A673 (cell line): ENCODE data around the gene RPH3AL. TPM values are rescaled to one million over a fixed set of nuclear protein-coding genes. Genes with fewer than 3 reads are reported as not detected.
"Not testable (repeated sequence)": the region's sequence is repeated elsewhere in the genome, so short reads cannot be mapped to it uniquely, and the experiment has no call there.

Experiments used
- BruUV-seq: library from RNA; stranded (reverse); fragments of 400-500 nt; replicated peaks from 2 replicates; lab custom pipeline; 2021; lab: Mats Ljungman, UMichigan
- CTCF ChIA-PET: fragments of 300-600 bp; sonication (Branson Sonifier 250); formaldehyde crosslinking; loops from one replicate; lab custom pipeline; 2022; ENCODE audit warnings: antibody characterized with exemption; lab: Charles Lee
- POLR2A ChIA-PET: fragments of 300-600 bp; sonication (Branson Sonifier 250); formaldehyde crosslinking; loops from one replicate; lab custom pipeline; 2022; ENCODE audit warnings: antibody characterized with exemption; ENCODE audit not compliant: low non-redundant PET; lab: Charles Lee
- DNase-seq: peaks from one replicate; pipeline ENCODE4 v3.0.0-alpha.2; 2015; ENCODE audit warnings: low spot score
- H3K27ac ChIP-seq: fragments of 200-600 bp; sonication (generic); 2 replicates; pipeline ENCODE4 v1.5.1; 2016; ENCODE audit warnings: mixed run types, low read depth, mild to moderate bottlenecking, mixed read lengths, antibody characterized with exemption, low read length; ENCODE audit not compliant: poor library complexity, severe bottlenecking
- H3K27me3 ChIP-seq: fragments of 200-600 bp; sonication (generic); replicated peaks from 2 replicates; pipeline ENCODE4 v1.6.1; 2017; ENCODE audit warnings: mixed run types, low read depth, mild to moderate bottlenecking, mixed read lengths, antibody characterized with exemption, low read length; ENCODE audit not compliant: insufficient read depth, poor library complexity
- H3K36me3 ChIP-seq: fragments of 200-600 bp; sonication (generic); 2 replicates; pipeline ENCODE4 v1.6.1; 2016; ENCODE audit warnings: mixed run types, mild to moderate bottlenecking, mixed read lengths, antibody characterized with exemption, low read length; ENCODE audit not compliant: insufficient read depth, poor library complexity, severe bottlenecking
- H3K4me1 ChIP-seq: fragments of 200-600 bp; sonication (generic); 2 replicates; pipeline ENCODE4 v1.6.1; 2017; ENCODE audit warnings: mixed run types, mild to moderate bottlenecking, mixed read lengths, antibody characterized with exemption, low read length; ENCODE audit not compliant: insufficient read depth, poor library complexity, severe bottlenecking
- H3K4me3 ChIP-seq: fragments of 200-600 bp; sonication (generic); 2 replicates; pipeline ENCODE4 v1.5.1; 2016; ENCODE audit warnings: low read depth, mixed run types, mild to moderate bottlenecking, mixed read lengths, low read length; ENCODE audit not compliant: poor library complexity, severe bottlenecking
- H3K9me3 ChIP-seq: fragments of 200-600 bp; sonication (generic); 2 replicates; pipeline ENCODE4 v1.6.1; 2016; ENCODE audit warnings: mixed run types, low read depth, mild to moderate bottlenecking, mixed read lengths, antibody characterized with exemption, low read length; ENCODE audit not compliant: poor library complexity, severe bottlenecking
- EZH2 ChIP-seq: fragments of 200-600 bp; sonication (generic); IDR thresholded peaks from 2 replicates; pipeline ENCODE4 v1.6.1; 2017; ENCODE audit warnings: borderline replicate concordance, low read depth, mild to moderate bottlenecking, mixed read lengths, antibody characterized with exemption, low read length; ENCODE audit not compliant: poor library complexity, severe bottlenecking
- intact Hi-C: fragments of 100-400 bp; cut with micrococcal nuclease; formaldehyde crosslinking; loops from one replicate; pipeline ENCODE4 v1.10.0; 2022; ENCODE audit not compliant: unreplicated experiment
- total RNA-seq: library from RNA; stranded (reverse); gene quantifications from 2 replicates; pipeline ENCODE4 v1.2.3, GENCODE V29; 2021
- TF ChIP-seq, protein P1 (sequence below): fragments of 300-800, 200-600 bp; sonication (generic); conservative IDR thresholded peaks from 2 replicates; pipeline ENCODE4 v1.5.1; 2017; ENCODE audit warnings: low read depth, mild to moderate bottlenecking, antibody characterized with exemption, low read length, moderate library complexity, mixed read lengths

RPH3AL gene
- total RNA-seq, 1 experiment from 2014 or later, result 0.82 TPM

GRCh38 chr17:319266-319665, 33.3 kb downstream of the RPH3AL start:
- Histone ChIP-seq H3K27me3 (no peaks in the 10 kb centered on the region), H3K27ac (no peak overlapping the region), H3K36me3 (no peaks in the 10 kb centered on the region), H3K4me1 (no peaks in the 10 kb centered on the region), H3K9me3 (no peaks in the 10 kb centered on the region), H3K4me3 (no peak overlapping the region)
- POLR2A ChIA-PET, result no interaction called here
- CTCF ChIA-PET, result no interaction called here
- DNase-seq, result no peak
- intact Hi-C loops, result no loop called here
- TF ChIP-seq, protein P1, sequence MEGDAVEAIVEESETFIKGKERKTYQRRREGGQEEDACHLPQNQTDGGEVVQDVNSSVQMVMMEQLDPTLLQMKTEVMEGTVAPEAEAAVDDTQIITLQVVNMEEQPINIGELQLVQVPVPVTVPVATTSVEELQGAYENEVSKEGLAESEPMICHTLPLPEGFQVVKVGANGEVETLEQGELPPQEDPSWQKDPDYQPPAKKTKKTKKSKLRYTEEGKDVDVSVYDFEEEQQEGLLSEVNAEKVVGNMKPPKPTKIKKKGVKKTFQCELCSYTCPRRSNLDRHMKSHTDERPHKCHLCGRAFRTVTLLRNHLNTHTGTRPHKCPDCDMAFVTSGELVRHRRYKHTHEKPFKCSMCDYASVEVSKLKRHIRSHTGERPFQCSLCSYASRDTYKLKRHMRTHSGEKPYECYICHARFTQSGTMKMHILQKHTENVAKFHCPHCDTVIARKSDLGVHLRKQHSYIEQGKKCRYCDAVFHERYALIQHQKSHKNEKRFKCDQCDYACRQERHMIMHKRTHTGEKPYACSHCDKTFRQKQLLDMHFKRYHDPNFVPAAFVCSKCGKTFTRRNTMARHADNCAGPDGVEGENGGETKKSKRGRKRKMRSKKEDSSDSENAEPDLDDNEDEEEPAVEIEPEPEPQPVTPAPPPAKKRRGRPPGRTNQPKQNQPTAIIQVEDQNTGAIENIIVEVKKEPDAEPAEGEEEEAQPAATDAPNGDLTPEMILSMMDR, result no peak
- no peak for TF ChIP-seq EZH2
- BruUV-seq, result no TSS peak

GRCh38 chr17:317070-317469, 35.5 kb downstream of the RPH3AL start:
- H3K27ac ChIP-seq, H3K9me3 ChIP-seq, intact Hi-C loops, DNase-seq, H3K4me3 ChIP-seq, H3K27me3 ChIP-seq, POLR2A ChIA-PET, H3K36me3 ChIP-seq, BruUV-seq, CTCF ChIA-PET, H3K4me1 ChIP-seq: not testable (repeated sequence)

DNA sequence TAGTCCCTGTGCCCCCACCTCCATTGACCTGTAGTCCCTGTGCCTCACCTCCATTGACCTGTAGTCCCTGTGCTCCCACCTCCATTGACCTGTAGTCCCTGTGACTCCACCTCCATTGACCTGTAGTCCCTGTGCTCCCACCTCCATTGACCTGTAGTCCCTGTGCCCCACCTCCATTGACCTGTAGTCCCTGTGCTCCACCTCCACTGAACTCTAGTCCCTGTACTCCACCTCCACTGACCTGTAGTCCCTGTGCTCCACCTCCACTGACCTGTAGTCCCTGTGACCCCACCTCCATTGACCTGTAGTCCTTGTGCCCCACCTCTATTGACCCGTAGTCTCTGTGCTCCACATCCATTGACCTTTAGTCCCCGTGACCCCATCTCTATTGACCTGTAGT, 37.2 kb downstream of the RPH3AL start:
- DNase-seq, H3K27me3 ChIP-seq, CTCF ChIA-PET, H3K27ac ChIP-seq, BruUV-seq, H3K9me3 ChIP-seq, H3K4me3 ChIP-seq, H3K4me1 ChIP-seq, intact Hi-C loops, H3K36me3 ChIP-seq, POLR2A ChIA-PET: not testable (repeated sequence)

- POLR2A ChIA-PET, result not testable (repeated sequence)
Measured at GRCh38 chr17:314614-314944, 38.0 kb downstream of the RPH3AL start.

More at GRCh38 chr17:314614-314944, 38.0 kb downstream of the RPH3AL start:
- H3K4me1 ChIP-seq, H3K27ac ChIP-seq, BruUV-seq, intact Hi-C loops, H3K36me3 ChIP-seq, DNase-seq, H3K4me3 ChIP-seq, H3K9me3 ChIP-seq, H3K27me3 ChIP-seq, CTCF ChIA-PET: not testable (repeated sequence)
